HG03139 (cell line): Measurements from ENCODE around the gene ATG9A.

Experiments
- ATAC-seq: cut with Tn5 transposase; IDR thresholded peaks from one replicate; pipeline ENCODE4 v1.9.1; 2021; ENCODE audit not compliant: unreplicated experiment

Gene ATG9A

GRCh38 chr2:219223831-219224610 lies 5.4 kb downstream of the ATG9A start:
- no peak for ATAC-seq

- no peak for ATAC-seq
Observed at GRCh38 chr2:219221957-219222518, 7.4 kb downstream of the ATG9A start.

GRCh38 chr2:219220652-219221402 lies 8.6 kb downstream of the ATG9A start:
- ATAC-seq: no peak

- no peak for ATAC-seq
Observed at GRCh38 chr2:219219784-219220532, 9.5 kb downstream of the ATG9A start.

- peak; percentile 77 for ATAC-seq
Observed at GRCh38 chr2:219218732-219219701, 10.4 kb downstream of the ATG9A start, which contains the start of gene ABCB6. TSS of gene ABCB6 (minus strand) at chr2:219218958. CDS start at chr2:219218673, 285 bp downstream.

GRCh38 chr2:219218217-219218731 lies 11.2 kb downstream of the ATG9A start:
- ATAC-seq: peak; percentile 16

GRCh38 chr2:219216535-219216915 lies 12.9 kb downstream of the ATG9A start:
- ATAC-seq: no peak

- ATAC-seq: no peak
Observed at GRCh38 chr2:219215871-219216534, 13.4 kb downstream of the ATG9A start.

- ATAC-seq: no peak
Observed at GRCh38 chr2:219214786-219215185, 14.7 kb downstream of the ATG9A start.

GRCh38 chr2:219214141-219214540 lies 15.3 kb downstream of the ATG9A start:
- ATAC-seq: no peak

- ATAC-seq: no peak
Observed at GRCh38 chr2:219213486-219214071, 15.9 kb downstream of the ATG9A start.

- ATAC-seq: no peak
Observed at GRCh38 chr2:219213026-219213415, 16.4 kb downstream of the ATG9A start.

GRCh38 chr2:219210886-219211362 lies 18.5 kb downstream of the ATG9A start:
- no peak for ATAC-seq

GRCh38 chr2:219210196-219210885 lies 19.1 kb downstream of the ATG9A start:
- ATAC-seq: no peak

- ATAC-seq: no peak
Observed at GRCh38 chr2:219209236-219210195, 19.9 kb downstream of the ATG9A start.

- no peak for ATAC-seq
Observed at GRCh38 chr2:219207884-219208740, 21.3 kb downstream of the ATG9A start.
